Measurements from ENCODE around the gene N4BP3.
"Not testable (repeated sequence)": the region's sequence is repeated elsewhere in the genome, so short reads cannot be mapped to it uniquely, and the experiment has no call there.

The N4BP3 gene

GRCh38 chr5:178113141-178113787, at the start of gene N4BP3:
TSS of gene N4BP3 (plus strand) at chr5:178113532. CDS start at chr5:178119584, 6,052 bp downstream.
- DNase-seq, result peak in 1 of 56 donors; percentile 6

GRCh38 chr5:178067755-178068154, 45.6 kb upstream of the N4BP3 start:
- no peak for DNase-seq

GRCh38 chr5:178068293-178068692, 45.0 kb upstream of the N4BP3 start:
- peak in 9 of 56 donors; percentile 3 to 24 (median 14) for DNase-seq

- DNase-seq, result peak in 6 of 56 donors; percentile 3 to 17 (median 8)
These were observed 43.4 kb upstream of the N4BP3 start for GRCh38 chr5:178069909-178070308.

- DNase-seq, result no peak
These were observed 42.2 kb upstream of the N4BP3 start for GRCh38 chr5:178071108-178071507.

- no peak for DNase-seq
These were observed 40.6 kb upstream of the N4BP3 start for GRCh38 chr5:178072749-178073148.

GRCh38 chr5:178074266-178074952, 38.9 kb upstream of the N4BP3 start:
- peak in 1 of 56 donors; percentile 22 for DNase-seq

- DNase-seq, result not testable (repeated sequence)
These were observed 36.4 kb upstream of the N4BP3 start for GRCh38 chr5:178076965-178077364.

- no peak for DNase-seq
These were observed 35.6 kb upstream of the N4BP3 start for GRCh38 chr5:178077751-178078150.

- DNase-seq, result no peak
These were observed 34.9 kb upstream of the N4BP3 start for GRCh38 chr5:178078197-178079010.

GRCh38 chr5:178080056-178080455, 33.3 kb upstream of the N4BP3 start:
- no peak for DNase-seq

- DNase-seq, result no peak
These were observed 32.5 kb upstream of the N4BP3 start for GRCh38 chr5:178080618-178081410.

- DNase-seq, result no peak
These were observed 31.6 kb upstream of the N4BP3 start for GRCh38 chr5:178081571-178082243.

GRCh38 chr5:178083922-178084321, 29.4 kb upstream of the N4BP3 start:
- DNase-seq, result no peak

GRCh38 chr5:178085316-178085715, 28.0 kb upstream of the N4BP3 start:
- DNase-seq, result no peak

GRCh38 chr5:178086266-178086665, 27.1 kb upstream of the N4BP3 start:
- no peak for DNase-seq

GRCh38 chr5:178087199-178087598, 26.1 kb upstream of the N4BP3 start:
- not testable (repeated sequence) for DNase-seq

GRCh38 chr5:178090856-178091255, 22.5 kb upstream of the N4BP3 start:
- DNase-seq, result no peak

- DNase-seq, result no peak
These were observed 20.2 kb upstream of the N4BP3 start for GRCh38 chr5:178093134-178093533.

GRCh38 chr5:178094345-178094744, 19.0 kb upstream of the N4BP3 start:
- DNase-seq, result no peak

- DNase-seq, result no peak
These were observed 14.6 kb upstream of the N4BP3 start for GRCh38 chr5:178098685-178099084.
